Activated T-helper 2 cell treated with anti-CD3 and anti-CD28 coated beads, Interferon-gamma antibody, Interleukin-2, Interleukin-4, amounts not matched to agents 10 μg/mL and 5 μg/mL and 100 μg/mL, durations not matched to agents 14 hours and 24 hours and 36 hours (primary cell): ENCODE measurements around the gene TXNRD2. TPM values are rescaled to one million over a fixed set of nuclear protein-coding genes. Genes with fewer than 3 reads are reported as not detected.

Experiments used
- DNase-seq: peaks from one replicate; pipeline ENCODE4 v3.0.0; 2021; ENCODE audit warnings: low spot score
- H3K27ac Mint-ChIP-seq: one replicate; pipeline ENCODE4 v1.8.0; 2021; ENCODE audit warnings: mixed read lengths
- H3K27me3 Mint-ChIP-seq: one replicate; pipeline ENCODE4 v1.8.0; 2021; ENCODE audit warnings: low read depth, mixed read lengths
- H3K36me3 Mint-ChIP-seq: one replicate; pipeline ENCODE4 v1.8.0; 2021; ENCODE audit warnings: low read depth, mixed read lengths
- H3K4me1 Mint-ChIP-seq: one replicate; pipeline ENCODE4 v1.8.0; 2021; ENCODE audit warnings: low read depth, mixed read lengths
- H3K4me3 Mint-ChIP-seq: one replicate; pipeline ENCODE4 v1.8.0; 2021; ENCODE audit warnings: low read depth, mild to moderate bottlenecking, moderate library complexity, mixed read lengths
- H3K9me3 Mint-ChIP-seq: one replicate; pipeline ENCODE4 v1.8.0; 2021; ENCODE audit warnings: mixed read lengths
- intact Hi-C: fragments of 100-400 bp; cut with micrococcal nuclease; formaldehyde crosslinking; loops from one replicate; pipeline ENCODE4 v1.15.1; 2023
- total RNA-seq: library from RNA; stranded (reverse); gene quantifications from 2 replicates; pipeline ENCODE4 v1.2.3, GENCODE V29; 2022

The TXNRD2 gene
- total RNA-seq, 1 donor from 2014 or later, result 19.9 TPM

- Mint-ChIP-seq H3K27me3 (peaks cover 4% of the 10 kb centered on the region), H3K27ac (no peak overlapping the region), H3K9me3 (no peaks in the 10 kb centered on the region), H3K4me3 (no peak overlapping the region), H3K36me3 (no peaks in the 10 kb centered on the region), H3K4me1 (no peaks in the 10 kb centered on the region)
- intact Hi-C loops, result no loop called here
- DNase-seq, result no peak
Measured at GRCh38 chr22:19984851-19985811, 43.5 kb upstream of the TXNRD2 start.

DNA sequence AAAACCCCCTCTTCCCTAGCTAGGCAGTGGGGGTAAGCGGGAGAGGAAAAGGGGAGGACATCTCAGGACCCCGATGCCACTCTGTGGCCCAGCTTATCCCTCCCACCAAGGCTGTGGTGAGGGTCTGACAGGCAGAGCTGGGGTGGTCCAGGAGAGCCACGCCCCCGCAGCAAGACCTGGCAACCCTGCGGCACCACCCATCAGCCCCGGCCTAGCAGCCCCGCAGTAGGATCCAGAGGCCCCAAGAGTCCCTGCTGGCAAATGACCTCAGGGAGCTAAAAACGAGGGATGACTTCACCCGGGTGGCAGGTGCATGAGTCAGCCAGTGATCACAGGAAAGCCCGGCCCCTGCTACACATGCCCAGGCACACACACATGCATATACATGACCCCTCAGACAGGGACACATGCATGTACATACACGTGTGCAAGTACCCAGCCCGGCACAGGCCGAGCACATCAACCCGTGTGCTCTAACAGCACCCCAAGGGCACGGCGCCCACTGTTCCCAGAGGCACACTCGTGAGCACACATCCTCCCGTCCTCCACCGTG, 42.7 kb upstream of the TXNRD2 start:
- no peak for DNase-seq
- Mint-ChIP-seq H3K4me3 (no peak overlapping the region), H3K4me1 (no peaks in the 10 kb centered on the region), H3K9me3 (no peaks in the 10 kb centered on the region), H3K36me3 (no peaks in the 10 kb centered on the region), H3K27ac (no peak overlapping the region), H3K27me3 (peaks cover 4% of the 10 kb centered on the region)
- intact Hi-C loops, result no loop called here

DNA sequence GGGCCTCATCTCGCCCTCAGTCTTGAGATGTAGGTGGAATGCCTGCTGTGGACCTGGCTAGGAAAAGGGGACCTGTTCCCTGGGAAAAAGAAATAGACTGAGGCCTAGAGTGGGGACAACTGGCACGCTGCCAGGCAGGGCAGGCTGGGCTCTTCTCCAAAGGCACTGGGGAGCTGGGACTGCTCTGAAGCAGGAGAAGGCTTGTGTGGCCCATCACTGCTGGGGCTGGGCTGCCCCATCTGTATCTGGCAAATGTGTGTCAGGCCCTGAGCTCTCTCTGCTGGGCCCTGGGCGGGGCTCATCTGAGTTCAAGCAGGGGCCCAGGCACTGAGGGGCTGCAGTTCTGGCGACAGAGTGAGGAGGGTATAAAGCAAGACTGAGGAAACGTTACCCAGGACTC, 42.1 kb upstream of the TXNRD2 start:
- intact Hi-C loops, result no loop called here
- DNase-seq, result no peak
- no peak overlapping the region for H3K4me3 Mint-ChIP-seq
- peaks cover 4% of the 10 kb centered on the region for H3K27me3 Mint-ChIP-seq
- no peak overlapping the region for H3K27ac Mint-ChIP-seq
- no peaks in the 10 kb centered on the region for H3K36me3 Mint-ChIP-seq
- no peaks in the 10 kb centered on the region for H3K9me3 Mint-ChIP-seq
- no peaks in the 10 kb centered on the region for H3K4me1 Mint-ChIP-seq

DNA sequence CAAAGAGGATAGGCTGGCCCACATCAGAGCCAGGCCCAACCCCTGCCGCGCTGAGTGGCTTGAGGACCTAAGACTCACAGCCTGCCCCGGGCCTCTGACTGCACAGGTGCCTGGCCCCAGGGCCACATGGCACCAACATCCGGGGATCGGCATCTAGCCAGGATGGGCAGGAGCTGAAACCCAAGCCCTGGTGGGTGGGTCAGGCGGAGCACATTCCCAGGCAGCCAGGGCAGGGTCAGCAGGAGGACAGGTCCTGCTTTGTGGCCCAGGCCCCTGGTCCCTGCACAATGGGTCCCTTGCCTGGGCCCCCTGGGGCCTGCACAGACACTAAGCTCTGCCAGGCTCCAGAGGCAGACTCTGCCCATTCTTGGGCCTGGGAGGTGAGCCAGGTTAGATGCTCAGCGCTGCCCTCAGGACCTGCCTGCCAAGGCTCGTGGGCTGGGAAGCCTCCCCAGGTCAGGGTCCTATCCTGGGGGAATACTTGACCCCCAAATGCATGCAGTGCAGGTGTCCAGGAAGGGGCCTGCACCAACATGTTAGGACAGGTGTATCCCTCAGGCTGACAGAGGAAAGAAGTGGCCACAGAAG, 41.5 kb upstream of the TXNRD2 start:
- Mint-ChIP-seq H3K4me1 (no peaks in the 10 kb centered on the region), H3K9me3 (no peaks in the 10 kb centered on the region), H3K27ac (no peak overlapping the region), H3K4me3 (no peak overlapping the region), H3K36me3 (no peaks in the 10 kb centered on the region), H3K27me3 (peaks cover 4% of the 10 kb centered on the region)
- DNase-seq, result no peak
- intact Hi-C loops, result no loop called here

DNA sequence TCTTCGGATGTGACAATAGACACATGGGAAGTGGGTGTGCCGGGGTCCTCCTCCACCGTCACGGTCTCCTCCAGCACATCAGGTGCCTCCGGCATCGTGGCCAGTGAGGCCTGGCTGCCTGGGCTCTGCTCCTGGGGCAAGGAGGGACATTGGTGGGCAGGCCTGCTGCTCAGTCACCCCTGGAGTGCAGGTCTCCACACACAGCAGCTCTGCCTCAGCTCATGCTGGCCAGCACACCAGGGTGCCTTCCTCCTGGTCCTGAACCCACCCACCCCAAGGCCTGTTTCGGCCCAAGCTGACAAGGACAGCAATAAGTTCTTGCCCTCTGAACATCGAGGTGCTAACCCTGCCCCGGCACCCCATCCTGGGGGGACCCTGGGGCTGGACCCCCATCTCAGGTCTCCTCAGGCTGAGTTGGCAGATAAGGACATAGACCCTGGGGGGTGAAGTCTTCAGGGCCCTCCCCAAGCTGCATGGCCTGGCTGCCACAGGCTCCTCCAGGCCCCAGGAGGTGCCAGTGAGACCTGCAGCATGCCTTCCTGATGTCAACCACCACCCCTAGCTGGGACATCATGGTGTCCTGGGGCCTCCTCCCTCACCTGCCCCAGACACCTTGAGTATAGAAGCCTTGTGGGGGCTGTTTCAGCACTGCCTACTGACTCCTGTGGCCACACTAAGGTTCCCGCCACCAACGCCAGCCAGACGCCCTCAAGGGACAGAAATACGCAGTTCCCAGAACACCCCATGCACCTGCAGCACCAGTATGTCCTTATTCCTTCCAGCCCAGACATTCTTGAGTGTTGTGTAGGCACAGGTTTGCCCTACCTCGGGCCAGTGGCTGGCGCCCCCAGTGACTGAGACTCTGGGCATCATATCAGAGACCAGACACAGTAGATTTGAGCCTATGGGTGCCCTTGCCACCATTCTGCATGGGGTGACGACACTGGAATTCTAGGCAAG, 40.6 kb upstream of the TXNRD2 start:
- peaks cover 4% of the 10 kb centered on the region for H3K27me3 Mint-ChIP-seq
- H3K36me3 Mint-ChIP-seq, result no peaks in the 10 kb centered on the region
- no peak overlapping the region for H3K27ac Mint-ChIP-seq

GRCh38 chr22:19981171-19981960, 39.7 kb upstream of the TXNRD2 start:
- no peaks in the 10 kb centered on the region for H3K4me1 Mint-ChIP-seq
- H3K27ac Mint-ChIP-seq, result no peak overlapping the region

More for the DNA sequence above, 40.6 kb upstream of the TXNRD2 start:
- DNase-seq, result no peak
- Mint-ChIP-seq H3K4me3 (no peak overlapping the region), H3K9me3 (no peaks in the 10 kb centered on the region), H3K4me1 (no peaks in the 10 kb centered on the region)
- intact Hi-C loops, result no loop called here

DNA sequence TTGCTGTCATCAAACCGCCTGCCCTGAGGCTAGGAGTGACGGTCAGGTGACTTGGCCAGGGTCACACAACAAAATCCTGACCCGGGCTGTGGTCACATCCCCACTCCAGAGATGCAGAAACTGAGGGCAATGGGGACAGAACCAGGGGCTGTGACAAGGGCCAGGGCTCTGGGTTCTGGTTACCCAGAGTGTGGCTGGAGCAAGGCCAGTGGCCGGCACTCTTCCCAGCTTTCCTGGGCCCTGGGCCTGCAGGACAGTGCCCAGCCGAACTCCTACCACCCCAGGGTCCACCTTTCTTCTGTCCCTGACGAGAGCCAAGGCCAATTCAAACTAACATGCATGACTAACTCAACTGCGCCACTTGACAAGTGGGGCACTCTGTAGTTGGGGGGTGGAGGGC, 39.1 kb upstream of the TXNRD2 start:
- DNase-seq, result no peak
- H3K4me1 Mint-ChIP-seq, result no peaks in the 10 kb centered on the region
- H3K27ac Mint-ChIP-seq, result no peak overlapping the region
- no peaks in the 10 kb centered on the region for H3K36me3 Mint-ChIP-seq
- H3K27me3 Mint-ChIP-seq, result peaks cover 2% of the 10 kb centered on the region
- H3K4me3 Mint-ChIP-seq, result no peak overlapping the region
- intact Hi-C loops, result no loop called here
- H3K9me3 Mint-ChIP-seq, result no peaks in the 10 kb centered on the region

More at GRCh38 chr22:19981171-19981960, 39.7 kb upstream of the TXNRD2 start:
- no peaks in the 10 kb centered on the region for H3K36me3 Mint-ChIP-seq
- intact Hi-C loops, result no loop called here
- H3K4me3 Mint-ChIP-seq, result no peak overlapping the region
- H3K27me3 Mint-ChIP-seq, result peaks cover 4% of the 10 kb centered on the region
- no peak for DNase-seq
- H3K9me3 Mint-ChIP-seq, result no peaks in the 10 kb centered on the region

GRCh38 chr22:19979712-19980493, 38.3 kb upstream of the TXNRD2 start:
- Mint-ChIP-seq H3K27me3 (peaks cover under 1% of the 10 kb centered on the region), H3K9me3 (no peaks in the 10 kb centered on the region), H3K36me3 (no peaks in the 10 kb centered on the region), H3K4me3 (no peak overlapping the region), H3K4me1 (no peaks in the 10 kb centered on the region), H3K27ac (no peak overlapping the region)
- intact Hi-C loops, result no loop called here
- DNase-seq, result no peak

DNA sequence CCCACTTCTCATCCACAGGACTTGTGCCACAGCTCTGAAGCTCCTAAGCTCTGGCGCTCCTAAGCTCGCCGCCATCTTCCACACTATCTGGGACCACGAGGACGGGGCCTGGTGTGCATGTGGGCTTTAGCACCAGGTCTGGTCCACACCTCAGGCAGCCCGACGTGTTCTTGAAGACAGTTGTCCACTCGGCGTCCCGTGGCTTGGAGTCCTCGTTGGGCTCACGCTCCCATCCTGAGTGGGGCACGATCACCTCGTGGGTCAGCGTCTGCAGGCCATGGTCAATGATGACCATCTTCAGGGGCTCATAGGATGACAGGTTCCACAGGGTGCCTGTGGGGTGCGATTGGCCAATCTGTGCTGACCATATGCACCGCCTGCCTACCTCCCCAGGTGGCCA, 37.1 kb upstream of the TXNRD2 start:
- H3K27me3 Mint-ChIP-seq, result no peaks in the 10 kb centered on the region
- no peaks in the 10 kb centered on the region for H3K4me1 Mint-ChIP-seq
- H3K4me3 Mint-ChIP-seq, result no peak overlapping the region
- intact Hi-C loops, result no loop called here
- no peak for DNase-seq
- no peaks in the 10 kb centered on the region for H3K9me3 Mint-ChIP-seq
- H3K36me3 Mint-ChIP-seq, result no peaks in the 10 kb centered on the region
- no peak overlapping the region for H3K27ac Mint-ChIP-seq

DNA sequence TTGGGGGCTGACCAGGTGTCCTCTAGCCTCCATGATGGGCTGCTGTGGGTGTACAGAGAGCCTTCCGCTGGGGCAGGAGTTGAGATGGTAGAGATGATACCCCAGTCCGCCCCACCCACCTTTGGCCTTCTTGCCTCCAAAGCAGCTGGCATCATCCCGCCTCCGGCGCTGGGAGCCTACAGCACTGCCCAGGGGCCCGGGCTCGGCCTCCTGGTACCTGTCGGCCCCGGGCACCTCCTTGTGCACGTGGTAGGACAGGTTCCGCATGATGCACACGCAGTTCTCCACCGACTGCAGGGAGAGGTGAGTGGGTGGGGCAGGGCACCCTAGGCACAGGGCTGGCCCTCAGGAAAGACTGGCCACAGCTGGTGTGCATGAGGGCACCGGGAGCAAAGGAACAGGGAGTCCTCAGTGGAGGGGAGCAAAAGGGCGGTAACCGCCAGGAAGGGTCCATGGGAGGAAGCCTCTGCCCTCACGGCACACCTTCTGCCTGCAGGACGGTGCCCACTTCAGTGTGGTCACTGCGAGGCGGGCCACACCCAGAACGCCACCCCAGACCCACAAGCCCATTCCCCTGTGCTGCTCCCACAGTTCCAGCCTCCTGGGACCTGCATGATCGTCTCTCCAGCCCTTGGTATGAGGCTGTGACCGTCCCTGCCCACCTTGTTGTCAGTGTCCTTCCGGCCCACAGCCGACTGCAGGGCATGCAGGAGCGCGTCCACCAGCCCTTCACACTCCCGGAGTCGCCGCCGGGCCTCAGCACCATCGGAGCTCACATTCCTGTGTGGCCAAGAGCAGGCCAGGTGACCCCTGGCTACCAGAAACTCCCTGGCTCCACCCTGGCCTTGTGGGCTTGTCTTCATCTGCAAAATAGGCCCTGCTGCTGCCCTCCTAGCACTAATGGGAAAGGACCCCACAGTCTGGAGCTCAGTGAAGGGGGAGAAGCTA, 36.0 kb upstream of the TXNRD2 start:
- intact Hi-C loops, result no loop called here
- H3K9me3 Mint-ChIP-seq, result no peaks in the 10 kb centered on the region

More for the DNA sequence above, 36.0 kb upstream of the TXNRD2 start:
- no peaks in the 10 kb centered on the region for H3K36me3 Mint-ChIP-seq
- DNase-seq, result no peak
- no peak overlapping the region for H3K27ac Mint-ChIP-seq
- H3K4me1 Mint-ChIP-seq, result no peaks in the 10 kb centered on the region
- no peaks in the 10 kb centered on the region for H3K27me3 Mint-ChIP-seq
- no peak overlapping the region for H3K4me3 Mint-ChIP-seq
